ENCODE results near the gene RAVER1.

Gene RAVER1

DNA sequence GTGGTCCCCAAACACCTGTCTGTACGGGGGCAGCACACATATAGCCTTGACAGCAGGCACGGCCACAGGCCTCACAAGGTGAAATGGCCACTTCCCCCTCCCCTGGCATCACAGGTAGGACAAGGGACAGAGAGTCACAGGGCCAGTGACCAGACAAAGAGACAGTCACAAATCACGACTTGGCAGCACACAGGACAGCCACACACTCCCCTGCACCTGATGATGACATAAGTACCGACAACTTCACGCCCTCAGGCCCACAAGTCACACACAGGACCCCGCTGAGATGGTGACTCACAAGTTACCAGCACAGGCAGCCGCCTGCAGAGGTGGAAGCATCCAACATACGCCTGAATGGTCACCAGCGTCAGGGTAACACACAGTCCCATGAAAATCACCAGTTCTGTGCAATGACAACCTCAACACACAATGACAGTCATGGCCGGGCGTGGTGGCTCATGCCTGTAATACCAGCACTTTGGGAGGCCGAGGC lies 30.5 kb upstream of the RAVER1 start:
- peak; percentile 81 for DNase-seq (ENCODE audit: low read depth)
- TF ChIP-seq, protein P1, sequence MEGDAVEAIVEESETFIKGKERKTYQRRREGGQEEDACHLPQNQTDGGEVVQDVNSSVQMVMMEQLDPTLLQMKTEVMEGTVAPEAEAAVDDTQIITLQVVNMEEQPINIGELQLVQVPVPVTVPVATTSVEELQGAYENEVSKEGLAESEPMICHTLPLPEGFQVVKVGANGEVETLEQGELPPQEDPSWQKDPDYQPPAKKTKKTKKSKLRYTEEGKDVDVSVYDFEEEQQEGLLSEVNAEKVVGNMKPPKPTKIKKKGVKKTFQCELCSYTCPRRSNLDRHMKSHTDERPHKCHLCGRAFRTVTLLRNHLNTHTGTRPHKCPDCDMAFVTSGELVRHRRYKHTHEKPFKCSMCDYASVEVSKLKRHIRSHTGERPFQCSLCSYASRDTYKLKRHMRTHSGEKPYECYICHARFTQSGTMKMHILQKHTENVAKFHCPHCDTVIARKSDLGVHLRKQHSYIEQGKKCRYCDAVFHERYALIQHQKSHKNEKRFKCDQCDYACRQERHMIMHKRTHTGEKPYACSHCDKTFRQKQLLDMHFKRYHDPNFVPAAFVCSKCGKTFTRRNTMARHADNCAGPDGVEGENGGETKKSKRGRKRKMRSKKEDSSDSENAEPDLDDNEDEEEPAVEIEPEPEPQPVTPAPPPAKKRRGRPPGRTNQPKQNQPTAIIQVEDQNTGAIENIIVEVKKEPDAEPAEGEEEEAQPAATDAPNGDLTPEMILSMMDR (IDR thresholded peaks at IDR 0.05; ENCODE audit: low read depth, low read length), result no peak
- TF ChIP-seq MYC (IDR thresholded peaks at IDR 0.05; ENCODE audit: low read depth, low read length) (no peak), POLR2A (IDR thresholded peaks at IDR 0.05; ENCODE audit: extremely low read depth, insufficient read length) (no peak)
- TF ChIP-seq, protein P2, sequence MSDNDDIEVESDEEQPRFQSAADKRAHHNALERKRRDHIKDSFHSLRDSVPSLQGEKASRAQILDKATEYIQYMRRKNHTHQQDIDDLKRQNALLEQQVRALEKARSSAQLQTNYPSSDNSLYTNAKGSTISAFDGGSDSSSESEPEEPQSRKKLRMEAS (IDR thresholded peaks at IDR 0.05; ENCODE audit: low read depth, low read length), result no peak
- H3K4me3 ChIP-seq (ENCODE audit: low read depth, low read length), result no peak overlapping the region

DNA sequence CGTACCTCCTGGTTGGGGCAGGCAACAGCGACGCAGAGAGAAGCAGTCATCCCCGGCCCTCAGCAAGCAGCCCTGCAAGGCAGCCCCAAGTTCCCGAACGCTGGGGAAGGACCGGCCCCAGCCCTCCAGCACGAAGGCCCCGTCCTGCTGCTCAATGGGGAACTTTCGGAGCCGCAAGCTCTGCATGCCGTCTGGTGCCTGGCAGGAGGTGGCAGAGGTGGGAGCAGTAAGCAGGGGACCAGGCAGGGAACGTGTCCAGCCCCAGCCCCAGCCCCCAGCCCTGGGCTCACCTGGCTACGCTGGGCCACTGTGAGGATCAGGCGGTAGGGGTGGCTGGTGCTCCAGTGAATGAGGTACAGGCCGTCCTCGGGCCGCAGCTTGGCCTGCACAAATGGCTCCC lies 28.9 kb upstream of the RAVER1 start:
- DNase-seq (ENCODE audit: low read depth), result no peak
- no peak overlapping the region for H3K4me3 ChIP-seq (ENCODE audit: low read depth, low read length)
- TF ChIP-seq MYC (IDR thresholded peaks at IDR 0.05; ENCODE audit: low read depth, low read length) (no peak), POLR2A (IDR thresholded peaks at IDR 0.05; ENCODE audit: extremely low read depth, insufficient read length) (no peak)
- TF ChIP-seq, protein P2 (IDR thresholded peaks at IDR 0.05; ENCODE audit: low read depth, low read length), result no peak
- TF ChIP-seq, protein P1 (IDR thresholded peaks at IDR 0.05; ENCODE audit: low read depth, low read length), result no peak

DNA sequence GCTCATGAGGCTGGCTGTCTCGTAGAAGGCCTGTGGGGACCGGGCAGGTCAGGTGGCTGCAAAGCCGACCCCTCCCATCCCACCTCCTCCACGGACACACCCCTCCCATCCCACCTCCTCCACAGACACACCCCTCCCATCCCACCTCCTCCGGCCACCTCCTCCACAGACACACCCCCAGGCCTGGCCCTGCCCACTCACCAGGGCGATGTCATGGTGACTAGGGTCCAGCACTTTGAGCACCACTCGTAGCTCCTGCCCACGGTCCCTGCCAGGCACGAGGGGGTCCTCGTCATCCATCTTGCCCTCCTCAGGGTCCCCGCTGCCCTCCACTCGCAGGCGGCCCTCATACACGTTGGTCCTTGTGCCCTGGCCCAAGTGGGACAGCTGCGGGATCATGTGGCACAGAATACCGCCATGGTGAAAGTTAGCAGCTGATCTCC lies 28.3 kb upstream of the RAVER1 start:
- DNase-seq (ENCODE audit: low read depth), result peak; percentile 53
- TF ChIP-seq, protein P2 (IDR thresholded peaks at IDR 0.05; ENCODE audit: low read depth, low read length), result no peak
- TF ChIP-seq, protein P1 (IDR thresholded peaks at IDR 0.05; ENCODE audit: low read depth, low read length), result no peak
- TF ChIP-seq POLR2A (IDR thresholded peaks at IDR 0.05; ENCODE audit: extremely low read depth, insufficient read length) (no peak), MYC (IDR thresholded peaks at IDR 0.05; ENCODE audit: low read depth, low read length) (no peak)
- no peak overlapping the region for H3K4me3 ChIP-seq (ENCODE audit: low read depth, low read length)

DNA sequence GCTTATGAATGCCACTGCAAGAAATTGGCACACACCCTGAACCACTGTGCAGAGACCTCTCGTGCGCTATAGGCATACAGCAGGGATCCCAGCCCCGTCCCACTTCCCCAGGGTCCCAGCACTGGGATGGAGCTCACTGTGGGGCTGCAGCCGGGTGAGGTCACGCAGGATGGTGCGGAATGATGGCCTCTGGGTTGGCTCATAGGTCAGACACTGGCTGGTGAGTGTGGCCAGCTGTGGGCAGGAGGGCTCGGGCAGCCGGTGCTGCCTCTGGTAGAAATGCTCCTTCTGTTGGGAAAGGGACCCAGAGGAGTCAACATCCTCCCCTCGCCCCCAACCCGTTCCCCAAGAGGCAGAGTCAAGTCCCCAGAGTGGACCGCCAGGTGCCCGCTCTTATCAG lies 23.1 kb upstream of the RAVER1 start:
- H3K4me3 ChIP-seq (ENCODE audit: low read depth, low read length), result no peak overlapping the region
- TF ChIP-seq, protein P1 (IDR thresholded peaks at IDR 0.05; ENCODE audit: low read depth, low read length), result no peak
- TF ChIP-seq POLR2A (IDR thresholded peaks at IDR 0.05; ENCODE audit: extremely low read depth, insufficient read length), result no peak
- no peak for TF ChIP-seq MYC (IDR thresholded peaks at IDR 0.05; ENCODE audit: low read depth, low read length)
- TF ChIP-seq, protein P2 (IDR thresholded peaks at IDR 0.05; ENCODE audit: low read depth, low read length), result no peak
- peak; percentile 35 for DNase-seq (ENCODE audit: low read depth)

DNA sequence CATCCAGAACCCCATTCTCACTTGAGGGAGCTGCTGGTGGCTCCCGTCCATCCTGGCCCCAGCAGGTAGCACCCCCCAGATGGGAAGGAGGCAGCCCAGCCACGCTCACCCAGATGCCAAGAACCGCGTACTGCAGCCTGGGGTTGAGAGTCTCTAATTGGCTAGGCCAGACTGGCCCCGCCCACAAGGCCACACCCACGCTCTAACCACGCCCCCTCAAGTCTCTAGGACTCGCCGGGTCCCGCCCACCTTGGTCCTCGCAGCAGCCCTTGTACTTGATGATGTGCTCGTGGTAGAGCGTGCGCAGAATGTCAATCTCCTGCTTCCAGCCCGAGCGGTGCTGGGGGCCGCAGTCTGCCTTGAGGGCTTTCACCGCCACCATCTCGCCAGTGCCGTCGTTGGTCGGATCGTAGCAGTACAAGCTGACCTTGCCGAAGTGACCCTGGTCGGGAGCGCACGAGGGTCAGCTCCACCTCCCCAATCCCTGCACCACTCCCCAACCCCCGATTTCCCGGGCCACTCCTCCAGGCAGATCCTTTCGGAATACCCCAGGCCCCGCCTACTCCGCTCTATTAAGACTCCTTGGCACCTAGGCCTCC lies 20.6 kb upstream of the RAVER1 start:
- peak; percentile 82 for DNase-seq (ENCODE audit: low read depth)
- H3K4me3 ChIP-seq (ENCODE audit: low read depth, low read length), result no peak overlapping the region
- no peak for TF ChIP-seq POLR2A (IDR thresholded peaks at IDR 0.05; ENCODE audit: extremely low read depth, insufficient read length)
- TF ChIP-seq, protein P1 (IDR thresholded peaks at IDR 0.05; ENCODE audit: low read depth, low read length), result no peak
- TF ChIP-seq, protein P2 (IDR thresholded peaks at IDR 0.05; ENCODE audit: low read depth, low read length), result no peak
- no peak for TF ChIP-seq MYC (IDR thresholded peaks at IDR 0.05; ENCODE audit: low read depth, low read length)

All from NB4 (cell line).